GM19372 (cell line): ENCODE results near the gene CRIP2.

Source experiments
- ATAC-seq: cut with Tn5 transposase; IDR thresholded peaks from one replicate; pipeline ENCODE4 v1.9.1; 2021; ENCODE audit warnings: mild to moderate bottlenecking, low read depth, moderate library complexity; ENCODE audit not compliant: unreplicated experiment

Gene CRIP2

GRCh38 chr14:105460116-105460515 lies 14.5 kb upstream of the CRIP2 start:
- ATAC-seq, result no peak

- ATAC-seq, result no peak
Observed at GRCh38 chr14:105460616-105461015, 14.0 kb upstream of the CRIP2 start.

DNA sequence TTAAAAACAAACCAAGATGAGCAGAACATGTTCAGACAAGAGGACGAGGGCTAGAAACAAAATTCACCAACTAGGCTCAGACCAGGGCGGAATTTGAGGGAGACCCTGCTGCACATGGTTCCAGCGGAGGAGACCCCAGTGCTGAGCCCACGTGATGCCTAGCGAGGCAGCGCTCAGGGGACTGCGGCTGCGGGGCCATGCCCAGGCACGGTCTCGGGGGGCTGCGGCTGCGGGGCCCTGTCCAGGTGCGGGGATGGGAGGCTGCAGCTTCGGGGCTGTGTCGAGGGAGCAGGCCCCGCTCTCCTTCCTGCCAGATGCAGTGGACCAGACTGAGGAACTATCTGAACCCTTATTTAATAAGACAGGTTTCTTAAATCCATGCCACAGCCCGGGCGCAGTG lies 12.7 kb upstream of the CRIP2 start:
- ATAC-seq, result no peak

DNA sequence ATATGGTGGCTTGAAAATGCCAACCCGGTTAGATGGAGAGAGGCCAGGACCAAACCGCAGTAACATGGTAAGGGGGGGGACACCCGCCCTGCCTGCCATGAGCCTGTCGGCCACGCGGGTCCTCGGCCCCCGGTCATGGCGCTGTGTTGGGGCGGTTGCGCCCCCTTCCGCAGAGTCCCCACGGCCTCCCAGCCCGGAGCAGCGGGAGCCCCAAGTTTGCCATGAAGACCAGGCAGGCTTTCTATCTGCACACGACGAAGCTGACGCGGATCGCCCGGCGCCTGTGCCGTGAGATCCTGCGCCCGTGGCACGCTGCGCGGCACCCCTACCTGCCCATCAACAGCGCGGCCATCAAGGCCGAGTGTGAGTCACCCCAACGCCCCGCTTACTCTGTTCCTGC lies 10.1 kb upstream of the CRIP2 start:
- ATAC-seq, result no peak

DNA sequence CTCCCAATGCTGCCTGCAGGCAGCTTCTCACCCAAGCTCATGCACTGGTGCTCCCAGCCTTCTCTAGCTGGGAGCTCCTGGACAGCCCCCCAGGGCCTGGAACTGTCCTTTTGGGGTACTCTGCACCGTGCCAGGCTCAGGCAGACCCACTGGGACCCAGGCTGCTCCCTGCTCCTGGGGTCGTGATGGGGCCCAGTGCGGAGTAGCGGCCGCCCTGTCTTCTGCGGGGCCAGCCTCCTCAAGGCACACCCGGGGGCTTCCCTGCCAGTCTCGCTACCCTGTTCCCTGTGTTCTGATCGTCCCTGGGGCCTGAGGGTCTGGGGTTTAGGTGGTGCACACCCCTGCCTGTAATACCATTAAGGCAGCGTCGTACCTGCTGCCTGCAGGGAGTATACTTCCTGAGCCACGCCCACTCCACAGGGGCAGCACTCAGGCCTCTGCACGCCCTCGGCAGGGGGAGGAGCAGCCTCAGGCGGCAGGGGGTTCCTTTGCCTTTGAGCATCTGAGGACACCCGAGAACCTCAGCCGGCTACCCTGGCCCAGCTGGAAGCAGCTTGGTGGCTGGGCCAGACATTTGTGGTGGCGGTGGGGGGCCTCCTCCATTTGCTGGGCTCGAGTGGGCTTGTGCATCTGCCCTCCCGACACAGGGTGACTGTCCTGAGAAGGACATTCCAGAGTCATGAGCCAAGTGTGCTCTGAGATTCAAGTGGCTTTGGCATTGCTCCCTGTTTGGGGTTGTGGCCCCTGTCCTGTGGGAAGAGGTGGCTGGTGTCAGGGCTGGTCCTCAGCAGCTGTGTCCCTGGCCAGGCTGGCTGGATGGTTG lies 9.2 kb upstream of the CRIP2 start:
- no peak for ATAC-seq

DNA sequence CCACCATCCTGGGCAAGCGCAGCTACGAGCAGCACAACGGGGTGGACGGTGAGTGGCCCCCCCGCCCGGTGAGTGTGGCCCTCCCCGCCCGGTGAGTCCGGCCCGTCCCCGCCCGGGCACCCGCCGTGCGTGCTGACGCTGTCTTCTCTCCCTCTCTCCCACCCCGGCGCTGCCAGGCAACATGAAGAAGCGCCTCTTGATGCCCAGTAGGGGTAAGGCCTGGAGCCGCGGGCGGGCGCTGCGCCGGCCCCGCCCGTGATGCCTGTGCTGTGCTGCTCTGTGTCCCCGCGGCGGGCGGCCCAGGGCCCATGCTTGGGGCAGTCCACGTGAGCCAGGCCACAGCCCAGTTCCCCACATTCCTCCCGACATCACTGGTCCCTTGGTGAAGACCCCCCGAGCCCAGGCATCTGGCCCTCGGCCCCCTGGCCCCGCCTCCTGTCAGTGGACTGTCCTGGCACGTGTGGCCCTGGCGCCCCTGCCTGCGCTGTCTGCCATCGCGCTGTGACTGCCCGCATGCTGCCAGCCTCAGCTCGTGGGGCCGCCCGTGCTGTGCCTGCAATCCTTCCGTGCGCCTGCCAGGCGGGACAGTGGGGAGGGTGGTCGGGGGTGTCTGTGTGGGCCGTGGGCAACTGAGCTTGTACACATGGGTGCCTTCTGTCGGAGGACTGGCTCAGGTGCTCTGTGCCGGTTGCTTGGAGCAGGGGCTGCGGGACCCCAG lies 7.9 kb upstream of the CRIP2 start:
- ATAC-seq, result no peak

- ATAC-seq, result no peak
Observed at GRCh38 chr14:105467249-105467941, 7.2 kb upstream of the CRIP2 start.

- ATAC-seq, result no peak
Observed at GRCh38 chr14:105467942-105468471, 6.6 kb upstream of the CRIP2 start.

DNA sequence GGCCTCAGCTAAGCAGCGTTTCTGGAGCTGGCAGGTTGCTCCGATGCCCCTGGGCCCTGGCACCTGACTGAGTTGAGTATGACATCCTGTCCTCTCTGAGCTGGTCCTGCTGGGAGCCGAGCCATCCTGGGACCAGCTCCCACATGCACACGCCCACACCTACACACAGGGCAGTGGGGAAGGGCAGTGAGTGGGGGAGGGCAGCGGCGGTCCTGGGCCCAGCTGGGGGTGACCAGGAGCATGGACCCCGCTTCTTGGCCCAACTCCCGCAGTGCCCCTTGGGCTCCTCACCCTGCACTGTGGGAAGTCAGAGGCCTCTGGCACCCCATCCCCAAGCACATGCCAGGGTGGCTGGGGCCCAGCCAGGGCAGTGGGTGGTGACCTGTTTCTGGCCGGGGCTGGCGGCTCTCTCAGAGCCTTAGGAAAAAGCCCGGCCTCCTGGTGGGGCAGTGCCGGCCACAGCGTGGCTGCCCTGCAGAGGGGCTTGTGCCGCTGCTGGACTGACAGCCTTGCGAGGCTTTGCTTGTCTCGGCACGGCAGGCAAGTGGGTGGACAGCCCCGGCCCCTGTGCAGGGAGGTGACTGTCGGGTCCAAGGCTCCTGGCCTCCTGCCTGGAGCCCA lies 5.9 kb upstream of the CRIP2 start:
- ATAC-seq, result no peak

- no peak for ATAC-seq
Observed at GRCh38 chr14:105469456-105470349, 4.9 kb upstream of the CRIP2 start.

- no peak for ATAC-seq
Observed at GRCh38 chr14:105470350-105471296, 4.0 kb upstream of the CRIP2 start.

DNA sequence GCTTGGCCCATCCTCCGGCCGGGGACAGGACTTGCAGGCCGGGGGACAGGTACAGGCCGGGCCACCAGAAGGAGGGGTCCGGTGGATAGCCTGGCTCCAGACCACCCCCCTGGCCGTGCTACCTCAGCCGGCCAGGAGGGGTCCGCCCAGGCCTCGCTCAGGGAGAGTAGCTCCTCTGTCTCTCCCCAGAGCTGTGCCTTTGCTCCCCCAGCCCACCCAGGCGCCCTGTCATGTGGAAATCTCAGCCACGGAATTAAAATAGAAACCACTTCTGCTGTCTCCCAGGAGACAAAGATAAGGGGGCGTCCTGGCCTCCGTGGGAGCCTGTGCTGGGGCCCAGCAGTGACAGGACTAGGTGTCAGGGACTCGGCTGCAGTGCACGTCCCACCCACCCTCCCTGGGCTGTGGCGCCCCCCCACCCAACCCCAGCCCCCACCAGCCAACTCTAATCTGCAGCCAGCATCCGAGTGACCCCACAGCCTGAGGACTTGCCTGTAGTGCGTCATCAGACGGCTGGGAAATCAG lies 3.3 kb upstream of the CRIP2 start:
- ATAC-seq, result no peak

GRCh38 chr14:105471823-105472485 lies 2.7 kb upstream of the CRIP2 start:
- ATAC-seq, result no peak

GRCh38 chr14:105472486-105472991 lies 2.1 kb upstream of the CRIP2 start:
- ATAC-seq, result no peak

- no peak for ATAC-seq
Observed at GRCh38 chr14:105473033-105473676, 1.5 kb upstream of the CRIP2 start.

- ATAC-seq, result no peak
Observed at GRCh38 chr14:105473677-105474482, 741 bp upstream of the CRIP2 start.
